ENCODE measurements around the gene DYNLRB2. TPM values are rescaled to one million over a fixed set of nuclear protein-coding genes. Genes with fewer than 3 reads are reported as not detected.

Gene DYNLRB2
- total and polyA plus RNA-seq, 2 donors from 2014 or later: 2.7 to 22.1 TPM

DNA sequence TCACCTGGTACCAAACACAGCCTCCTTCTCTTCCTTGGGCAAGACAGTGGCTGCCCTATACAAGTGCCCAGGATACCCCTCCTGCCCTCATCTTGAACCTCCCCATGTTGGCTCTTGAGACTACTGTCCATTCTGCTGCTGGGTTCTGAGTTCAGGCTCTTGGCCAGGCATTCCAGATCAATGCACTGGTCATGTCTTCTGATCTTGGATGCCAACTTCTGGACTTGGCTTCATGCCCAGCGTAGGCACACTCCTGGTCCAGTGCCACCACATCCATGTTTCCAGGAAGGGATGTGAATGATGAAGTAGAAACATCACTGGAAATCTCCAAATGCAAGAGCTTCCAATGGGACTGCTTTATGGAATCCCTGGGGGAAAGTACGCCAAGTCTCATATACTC is 51.5 kb downstream of the DYNLRB2 start:
- TF ChIP-seq, protein P1, sequence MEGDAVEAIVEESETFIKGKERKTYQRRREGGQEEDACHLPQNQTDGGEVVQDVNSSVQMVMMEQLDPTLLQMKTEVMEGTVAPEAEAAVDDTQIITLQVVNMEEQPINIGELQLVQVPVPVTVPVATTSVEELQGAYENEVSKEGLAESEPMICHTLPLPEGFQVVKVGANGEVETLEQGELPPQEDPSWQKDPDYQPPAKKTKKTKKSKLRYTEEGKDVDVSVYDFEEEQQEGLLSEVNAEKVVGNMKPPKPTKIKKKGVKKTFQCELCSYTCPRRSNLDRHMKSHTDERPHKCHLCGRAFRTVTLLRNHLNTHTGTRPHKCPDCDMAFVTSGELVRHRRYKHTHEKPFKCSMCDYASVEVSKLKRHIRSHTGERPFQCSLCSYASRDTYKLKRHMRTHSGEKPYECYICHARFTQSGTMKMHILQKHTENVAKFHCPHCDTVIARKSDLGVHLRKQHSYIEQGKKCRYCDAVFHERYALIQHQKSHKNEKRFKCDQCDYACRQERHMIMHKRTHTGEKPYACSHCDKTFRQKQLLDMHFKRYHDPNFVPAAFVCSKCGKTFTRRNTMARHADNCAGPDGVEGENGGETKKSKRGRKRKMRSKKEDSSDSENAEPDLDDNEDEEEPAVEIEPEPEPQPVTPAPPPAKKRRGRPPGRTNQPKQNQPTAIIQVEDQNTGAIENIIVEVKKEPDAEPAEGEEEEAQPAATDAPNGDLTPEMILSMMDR (IDR thresholded peaks at IDR 0.05; ENCODE audit: borderline replicate concordance, extremely low read depth, insufficient read depth): no peak
- Histone ChIP-seq H3K9me3 (ENCODE audit: control insufficient read depth in 2 of 3, insufficient read depth in 1 of 3, low read length in 3 of 3) (no peaks in the 10 kb centered on the region), H3K36me3 (ENCODE audit: control insufficient read depth in 2 of 3, insufficient read depth in 3 of 3, low read length in 3 of 3) (no peaks in the 10 kb centered on the region), H3K4me3 (ENCODE audit: low read length in 3 of 3) (no peak overlapping the region), H3K9ac (ENCODE audit: low read length in 3 of 3) (no peak overlapping the region), H3K27me3 (ENCODE audit: control insufficient read depth, insufficient read depth, low read length) (no peaks in the 10 kb centered on the region), H3K4me1 (ENCODE audit: control insufficient read depth in 2 of 3, insufficient read depth in 2 of 3, low read depth in 1 of 3, low read length in 3 of 3) (no peaks in the 10 kb centered on the region), H3K27ac (ENCODE audit: low read depth in 2 of 2, low read length in 2 of 2) (no peak overlapping the region)
- DNase-seq (no peak), FAIRE-seq (no peak)
- intact Hi-C loops (cut with DNase I): no loop called here

DNA sequence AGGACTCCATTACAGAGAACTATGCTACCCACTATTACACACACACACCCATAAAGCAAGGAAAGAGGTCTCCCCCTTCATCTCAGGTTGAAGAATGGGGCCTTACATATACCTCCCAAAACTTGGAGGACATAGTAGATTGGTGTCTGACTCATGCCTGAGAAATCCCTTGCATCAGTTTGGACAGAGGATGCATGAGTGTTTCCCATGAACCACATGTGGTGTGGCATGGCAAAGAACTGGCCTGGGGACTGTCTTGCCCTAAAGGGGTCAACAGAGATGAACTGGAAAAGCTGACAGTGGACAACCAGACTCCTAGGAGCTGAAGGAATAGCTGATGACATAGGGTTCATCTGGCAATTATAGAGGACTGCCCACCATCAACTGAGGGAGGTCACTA is 54.0 kb downstream of the DYNLRB2 start:
- no peak for DNase-seq
- H3K4me3 ChIP-seq (ENCODE audit: low read length in 3 of 3): no peak overlapping the region
- H3K4me1 ChIP-seq (ENCODE audit: control insufficient read depth in 2 of 3, insufficient read depth in 2 of 3, low read depth in 1 of 3, low read length in 3 of 3): no peaks in the 10 kb centered on the region
- intact Hi-C loops (cut with DNase I): no loop called here
- H3K36me3 ChIP-seq (ENCODE audit: control insufficient read depth in 2 of 3, insufficient read depth in 3 of 3, low read length in 3 of 3): no peaks in the 10 kb centered on the region
- FAIRE-seq: no peak
- TF ChIP-seq, protein P1 (IDR thresholded peaks at IDR 0.05; ENCODE audit: borderline replicate concordance, extremely low read depth, insufficient read depth): no peak
- no peak overlapping the region for H3K27ac ChIP-seq (ENCODE audit: low read depth in 2 of 2, low read length in 2 of 2)
- H3K27me3 ChIP-seq (ENCODE audit: control insufficient read depth, insufficient read depth, low read length): no peaks in the 10 kb centered on the region
- no peak overlapping the region for H3K9ac ChIP-seq (ENCODE audit: low read length in 3 of 3)
- H3K9me3 ChIP-seq (ENCODE audit: control insufficient read depth in 2 of 3, insufficient read depth in 1 of 3, low read length in 3 of 3): no peaks in the 10 kb centered on the region

DNA sequence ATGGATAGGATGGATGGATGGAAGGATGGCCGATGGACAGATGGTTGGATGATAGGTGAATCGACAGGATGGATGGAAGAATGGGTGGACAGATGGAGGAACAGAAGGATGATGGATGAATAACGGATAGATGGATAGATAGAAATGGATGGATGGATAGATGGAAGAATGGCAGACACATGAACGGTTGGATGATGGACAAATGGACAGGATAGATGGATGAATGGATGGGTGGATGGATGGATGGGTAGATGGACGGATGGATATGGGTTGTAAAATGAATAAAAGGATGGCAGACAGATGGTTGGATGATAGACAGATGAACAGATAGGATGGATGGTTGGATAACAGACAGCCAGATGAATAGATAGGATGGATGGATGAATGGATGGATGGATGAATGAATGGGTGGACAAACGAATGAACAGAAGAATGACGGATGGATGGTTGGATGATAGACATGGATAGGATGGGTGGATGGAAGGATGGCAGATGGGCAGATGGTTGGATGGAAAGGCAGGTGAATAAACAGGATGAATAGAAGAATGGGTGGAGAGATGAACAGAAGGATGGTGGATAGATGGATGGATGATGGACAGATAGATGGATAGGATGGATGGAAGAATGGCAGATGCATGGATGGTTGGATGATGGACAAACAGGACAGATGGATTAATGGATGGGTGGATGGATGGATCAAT is 55.9 kb downstream of the DYNLRB2 start:
- no peak for DNase-seq
- no peaks in the 10 kb centered on the region for H3K27me3 ChIP-seq (ENCODE audit: control insufficient read depth, insufficient read depth, low read length)
- TF ChIP-seq, protein P1 (IDR thresholded peaks at IDR 0.05; ENCODE audit: borderline replicate concordance, extremely low read depth, insufficient read depth): no peak
- intact Hi-C loops (cut with DNase I): no loop called here
- no peak overlapping the region for H3K9ac ChIP-seq (ENCODE audit: low read length in 3 of 3)
- H3K36me3 ChIP-seq (ENCODE audit: control insufficient read depth in 2 of 3, insufficient read depth in 3 of 3, low read length in 3 of 3): no peaks in the 10 kb centered on the region
- no peak overlapping the region for H3K4me3 ChIP-seq (ENCODE audit: low read length in 3 of 3)
- H3K9me3 ChIP-seq (ENCODE audit: control insufficient read depth in 2 of 3, insufficient read depth in 1 of 3, low read length in 3 of 3): no peaks in the 10 kb centered on the region
- H3K27ac ChIP-seq (ENCODE audit: low read depth in 2 of 2, low read length in 2 of 2): no peak overlapping the region
- no peak for FAIRE-seq
- no peaks in the 10 kb centered on the region for H3K4me1 ChIP-seq (ENCODE audit: control insufficient read depth in 2 of 3, insufficient read depth in 2 of 3, low read depth in 1 of 3, low read length in 3 of 3)

DNA sequence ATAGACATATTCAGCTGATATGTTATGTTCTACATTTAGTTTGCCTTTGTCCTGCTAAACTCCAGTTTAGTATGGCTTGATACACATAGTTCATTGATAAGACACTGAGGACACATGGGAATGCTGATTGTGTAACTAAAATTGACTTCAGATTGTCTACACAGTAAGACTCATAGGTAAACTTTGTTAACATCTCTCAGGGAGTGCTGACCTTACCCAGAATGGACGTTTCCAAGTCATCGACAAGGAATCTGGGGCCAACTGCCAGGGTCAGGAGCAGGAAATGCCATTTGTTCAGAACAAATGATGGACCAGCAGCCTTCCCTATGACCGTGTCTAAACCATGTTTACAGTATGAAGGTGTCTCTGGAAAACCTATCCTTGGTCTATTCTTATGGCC is 58.7 kb downstream of the DYNLRB2 start:
- intact Hi-C loops (cut with DNase I): no loop called here
- H3K9ac ChIP-seq (ENCODE audit: low read length in 3 of 3): no peak overlapping the region
- H3K27ac ChIP-seq (ENCODE audit: low read depth in 2 of 2, low read length in 2 of 2): no peak overlapping the region
- no peak for FAIRE-seq
- DNase-seq: no peak
- no peak overlapping the region for H3K4me3 ChIP-seq (ENCODE audit: low read length in 3 of 3)
- TF ChIP-seq, protein P1 (IDR thresholded peaks at IDR 0.05; ENCODE audit: borderline replicate concordance, extremely low read depth, insufficient read depth): no peak
- H3K27me3 ChIP-seq (ENCODE audit: control insufficient read depth, insufficient read depth, low read length): no peaks in the 10 kb centered on the region
- H3K4me1 ChIP-seq (ENCODE audit: control insufficient read depth in 2 of 3, insufficient read depth in 2 of 3, low read depth in 1 of 3, low read length in 3 of 3): no peaks in the 10 kb centered on the region
- H3K9me3 ChIP-seq (ENCODE audit: control insufficient read depth in 2 of 3, insufficient read depth in 1 of 3, low read length in 3 of 3): no peaks in the 10 kb centered on the region
- peaks cover 0 to 2% (median 0%) of the 10 kb centered on the region in 3 donors for H3K36me3 ChIP-seq (ENCODE audit: control insufficient read depth in 2 of 3, insufficient read depth in 3 of 3, low read length in 3 of 3)
